Measurements from ENCODE around the gene TEX28.
"Not testable (repeated sequence)": the region's sequence is repeated elsewhere in the genome, so short reads cannot be mapped to it uniquely, and the experiment has no call there.

The TEX28 gene

DNA sequence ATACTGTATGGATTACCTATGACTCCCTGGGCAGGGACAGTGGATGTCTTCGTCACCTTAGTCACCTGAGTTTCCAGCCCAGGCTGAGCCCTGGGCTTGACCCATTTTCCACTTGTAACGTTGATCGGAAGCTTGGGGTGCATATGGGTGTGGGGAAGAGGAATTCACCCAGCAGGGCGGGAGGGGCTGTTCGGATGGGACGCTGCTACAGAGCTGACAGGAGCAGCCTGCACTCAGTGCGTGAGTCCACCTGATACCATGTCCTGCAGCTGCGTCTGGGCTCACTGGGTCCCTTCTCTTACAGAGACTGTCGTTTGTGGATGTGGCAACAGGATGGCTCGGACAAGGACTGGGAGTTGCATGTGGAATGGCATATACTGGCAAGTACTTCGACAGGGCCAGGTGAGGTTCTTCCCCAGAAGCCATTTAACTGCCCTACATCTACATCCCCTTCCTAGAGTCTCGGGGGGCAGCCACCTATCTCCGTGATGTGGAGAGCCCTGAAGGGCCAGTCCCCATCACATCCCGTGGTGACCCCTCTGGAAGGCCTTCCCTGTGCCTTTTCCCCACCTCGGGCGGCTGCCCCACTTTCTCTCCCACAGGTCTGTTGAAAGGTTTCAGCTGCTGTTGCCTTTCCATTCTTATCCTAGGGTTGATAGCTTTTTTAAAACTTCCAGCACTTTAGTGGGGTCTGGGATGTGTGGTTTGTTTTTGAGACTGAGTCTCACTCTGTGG is 14.3 kb upstream of the TEX28 start:
- DNase-seq: no peak

GRCh38 chrX:154308108-154308946 is 13.4 kb upstream of the TEX28 start:
- peak; percentile 70 for DNase-seq

- DNase-seq: no peak
These were observed 12.3 kb upstream of the TEX28 start for GRCh38 chrX:154307202-154307601.

DNA sequence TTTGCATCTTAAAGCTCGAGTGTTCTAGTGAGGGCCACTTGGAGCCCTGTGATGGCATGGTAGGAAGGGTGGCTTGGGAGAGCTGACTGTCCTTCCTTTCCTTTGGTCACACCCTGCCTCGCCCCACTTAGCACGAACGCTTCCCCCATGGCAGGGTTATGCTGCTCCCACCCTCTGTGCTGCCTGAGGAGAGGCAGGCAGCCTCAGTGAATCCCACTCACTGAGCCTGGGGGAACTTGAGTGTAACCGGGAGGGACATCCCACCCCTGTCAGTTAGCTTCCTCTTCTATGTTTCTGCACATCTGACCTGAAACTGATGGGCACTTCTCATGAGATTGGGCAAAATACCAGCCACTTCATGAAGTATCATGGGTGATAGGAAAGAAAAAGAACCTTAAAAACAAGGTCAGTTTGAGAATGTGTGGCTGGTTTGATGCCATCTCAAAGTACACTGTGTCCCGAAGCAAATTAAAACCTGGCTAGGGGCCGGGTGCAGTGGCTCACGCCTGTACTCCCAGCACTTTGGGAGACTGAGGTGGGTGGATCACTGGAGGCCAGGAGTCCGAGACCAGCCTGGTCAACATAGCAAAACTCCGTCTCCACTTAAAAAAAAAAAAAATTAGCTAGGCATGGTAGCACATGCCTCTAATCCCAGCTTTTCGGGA is 10.7 kb upstream of the TEX28 start:
- no peak for DNase-seq

DNA sequence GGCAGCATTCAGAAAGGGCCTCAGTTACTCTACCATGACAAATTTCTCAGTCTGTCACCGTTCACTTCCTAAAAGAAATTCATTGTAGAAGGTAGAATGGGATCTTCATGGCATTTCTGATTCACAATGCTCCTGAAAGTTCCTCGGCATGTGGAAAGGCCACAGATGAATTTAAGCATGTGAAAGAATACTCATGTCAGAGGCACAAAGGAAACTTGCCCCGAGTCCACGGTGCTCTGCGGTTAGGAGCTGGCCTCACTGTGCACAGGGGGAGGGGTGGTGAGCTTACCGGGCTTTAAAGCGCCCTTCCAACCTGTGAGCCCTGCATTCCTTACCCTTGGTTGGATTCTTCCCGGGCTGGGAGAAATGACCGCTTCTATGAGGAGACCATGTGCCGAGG is 9.9 kb upstream of the TEX28 start:
- DNase-seq: no peak

GRCh38 chrX:154303476-154303875 is 8.6 kb upstream of the TEX28 start:
- no peak for DNase-seq

DNA sequence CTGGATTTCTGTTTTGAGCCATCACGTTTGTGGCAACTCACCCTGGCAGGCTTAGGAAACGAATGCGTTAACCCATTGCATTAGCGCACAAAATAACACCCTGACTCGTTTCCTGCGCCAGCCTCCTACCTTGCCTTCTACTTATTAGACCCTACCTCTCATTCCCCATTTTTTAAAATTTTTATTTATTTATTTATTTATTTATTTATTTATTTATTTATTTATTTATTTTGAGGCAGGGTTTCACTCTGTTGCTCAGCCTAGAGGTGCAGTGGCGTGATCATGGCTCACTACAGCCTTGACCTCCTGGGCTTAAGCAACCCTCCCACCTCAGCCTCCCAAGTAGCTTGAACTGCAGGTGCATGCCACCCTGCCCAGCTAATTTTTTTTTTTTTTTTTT is 8.1 kb upstream of the TEX28 start:
- DNase-seq: not testable (repeated sequence)

- DNase-seq: no peak
These were observed 5.9 kb upstream of the TEX28 start for GRCh38 chrX:154300816-154301215.

- DNase-seq: no peak
These were observed 3.4 kb upstream of the TEX28 start for GRCh38 chrX:154298312-154298711.

DNA sequence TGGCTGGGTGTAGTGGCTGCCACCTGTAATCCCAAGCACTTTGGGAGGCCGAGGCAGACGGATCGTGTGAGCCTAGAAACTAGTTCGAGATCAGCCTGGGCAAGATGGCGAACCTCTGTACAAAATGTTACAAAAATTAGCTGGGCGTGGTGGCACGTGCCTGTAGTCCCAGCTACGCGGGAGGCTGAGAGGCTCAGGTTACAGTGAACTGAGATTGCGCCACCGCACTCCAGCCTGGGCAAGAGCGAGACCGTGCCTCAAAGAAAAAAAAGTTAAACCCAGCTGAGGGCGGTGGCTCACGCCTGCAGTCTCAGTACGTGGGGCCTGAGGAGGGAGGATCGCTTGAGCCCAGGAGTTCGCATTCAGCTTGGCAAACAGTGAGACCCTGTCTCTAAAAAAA is 1.8 kb upstream of the TEX28 start:
- DNase-seq: no peak

DNA sequence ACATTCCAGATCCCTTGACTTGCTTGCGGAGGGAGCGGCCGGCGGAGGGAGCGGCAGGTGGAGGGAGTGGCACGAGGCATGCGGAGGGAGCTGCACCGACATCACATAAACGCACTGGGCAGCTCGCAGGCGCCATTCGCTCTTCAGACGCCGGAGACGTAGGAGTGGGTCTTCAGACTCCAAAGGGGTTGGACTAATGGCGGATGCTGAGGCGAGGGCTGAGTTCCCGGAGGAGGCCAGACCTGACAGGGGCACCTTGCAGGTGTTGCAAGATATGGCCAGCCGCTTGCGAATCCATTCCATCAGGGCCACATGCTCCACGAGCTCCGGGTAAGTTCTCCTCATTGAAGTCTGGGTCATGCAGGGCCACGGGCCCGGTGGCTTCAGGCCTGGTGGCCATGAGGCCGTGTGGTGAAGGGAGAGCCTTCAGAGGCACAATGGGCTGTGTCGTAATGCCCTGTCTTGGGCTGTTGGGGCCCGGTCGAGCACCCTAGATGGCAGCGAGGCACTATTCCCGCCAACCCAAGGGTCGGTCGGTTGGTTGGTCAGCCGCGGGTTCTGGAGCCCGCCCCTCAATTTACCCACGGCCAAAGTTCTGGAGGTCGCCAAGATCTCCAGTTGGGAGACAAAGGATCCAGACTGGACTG is 863 bp upstream of the TEX28 start, which contains the start of gene TKTL1:
Gene TKTL1, plus strand, starts transcription at position 132 of the 647 bp plus-strand sequence. Its CDS starts 65 bp downstream, at position 197.
- DNase-seq: no peak

DNA sequence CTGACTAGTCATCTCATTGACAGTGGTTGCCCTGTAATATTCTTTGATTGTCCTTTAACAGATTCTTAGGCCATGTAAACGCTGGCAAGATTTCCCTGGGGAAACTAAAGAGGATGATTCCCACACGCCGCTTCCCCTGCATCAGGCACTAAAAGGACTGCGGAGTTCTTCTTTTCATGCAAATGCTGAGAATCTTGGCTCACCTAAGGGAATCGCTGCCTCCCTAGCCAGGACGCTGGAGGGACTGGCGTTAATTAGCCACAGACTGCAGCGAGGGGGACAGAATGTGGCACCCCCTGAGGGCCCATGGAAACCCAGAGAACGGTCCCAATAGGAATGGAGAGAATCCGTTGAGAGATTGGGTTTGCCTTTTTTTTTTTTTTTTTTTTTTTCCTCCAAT is 8.5 kb downstream of the TEX28 start:
- not testable (repeated sequence) for DNase-seq

DNA sequence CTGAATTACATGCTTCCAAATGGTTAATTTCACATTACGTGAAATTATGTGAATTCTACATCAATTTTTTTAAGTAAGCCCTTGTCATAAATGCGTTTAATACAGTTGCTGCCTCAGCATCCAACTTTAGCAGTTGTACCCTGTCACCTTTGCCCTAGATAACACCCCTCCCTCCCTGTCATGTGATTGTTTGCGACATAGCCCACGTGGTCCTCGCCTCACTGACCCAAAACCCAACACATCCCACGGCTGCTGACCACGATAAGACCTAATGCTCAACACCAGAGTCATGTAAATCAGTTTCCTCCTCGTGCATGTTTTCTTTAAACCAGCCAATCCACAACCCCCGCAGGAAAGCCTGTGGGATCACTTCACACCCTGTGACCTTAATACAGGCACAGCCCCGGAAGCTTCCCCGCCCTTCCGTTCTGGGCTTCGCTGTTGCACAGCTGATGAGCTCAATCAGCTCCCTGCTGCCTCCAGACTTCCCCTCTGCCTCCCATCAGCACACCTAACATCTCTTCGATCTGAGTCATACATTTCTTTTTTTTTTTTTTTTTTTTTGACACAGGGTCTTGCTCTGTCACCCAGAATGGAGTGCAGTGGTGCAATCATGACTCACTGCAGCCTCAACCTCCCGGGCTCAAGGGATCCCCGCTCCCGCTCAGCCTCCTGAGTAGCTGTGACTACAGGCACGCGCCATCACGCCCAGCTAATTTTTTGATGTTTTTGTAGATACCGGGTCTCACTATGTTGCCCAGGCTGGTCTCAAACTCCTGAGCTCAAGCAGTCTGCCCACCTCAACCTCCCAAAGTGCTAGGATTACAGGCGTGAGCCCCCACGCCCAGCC is 10.2 kb downstream of the TEX28 start:
- not testable (repeated sequence) for DNase-seq

- DNase-seq: not testable (repeated sequence)
These were observed 25.7 kb downstream of the TEX28 start for GRCh38 chrX:154269245-154269644.

DNA sequence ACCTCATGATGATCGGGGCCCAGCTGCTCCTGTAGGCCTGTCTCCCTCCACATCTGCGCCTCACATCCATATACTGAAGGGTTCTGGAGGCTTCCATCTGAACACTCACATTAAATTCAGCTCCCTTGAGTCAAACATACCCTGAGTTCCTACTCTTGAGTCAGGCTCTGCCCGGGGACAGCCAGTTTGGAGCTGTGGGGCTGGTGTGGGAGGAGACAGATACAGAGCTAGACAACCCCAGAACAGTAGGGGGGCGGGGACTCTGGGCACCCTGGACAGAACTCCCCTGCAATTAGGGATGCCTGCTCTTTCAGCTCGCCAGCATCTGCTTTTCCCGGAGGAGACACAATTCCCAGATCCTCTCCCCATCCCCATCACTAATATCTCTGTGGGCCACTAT is 31.9 kb downstream of the TEX28 start:
- DNase-seq: not testable (repeated sequence)

DNA sequence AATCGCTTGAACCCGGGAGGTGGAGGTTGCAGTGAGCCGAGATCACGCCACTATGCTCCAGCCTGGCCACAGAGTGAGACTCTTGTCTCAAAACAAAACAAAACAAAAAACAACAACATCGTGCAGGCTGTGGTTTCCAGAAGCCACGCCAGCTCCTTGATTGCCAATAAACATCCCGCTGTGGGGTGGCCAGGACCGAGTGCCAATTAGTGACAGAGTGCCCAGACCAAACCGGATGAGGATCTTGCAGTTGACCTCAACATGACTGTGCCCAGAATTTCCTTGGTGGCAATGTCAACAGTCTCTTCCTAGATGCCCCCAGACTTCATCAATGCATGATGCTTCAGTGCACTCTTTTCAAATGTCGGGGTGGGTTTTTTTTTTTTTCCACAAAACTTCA is 36.2 kb downstream of the TEX28 start:
- not testable (repeated sequence) for DNase-seq

GRCh38 chrX:154257282-154257681 is 37.6 kb downstream of the TEX28 start, which contains the start of gene OPN1MW3:
OPN1MW3 (plus strand) TSS chrX:154257582; CDS start chrX:154257620, 38 bp downstream.
- DNase-seq: not testable (repeated sequence)

DNA sequence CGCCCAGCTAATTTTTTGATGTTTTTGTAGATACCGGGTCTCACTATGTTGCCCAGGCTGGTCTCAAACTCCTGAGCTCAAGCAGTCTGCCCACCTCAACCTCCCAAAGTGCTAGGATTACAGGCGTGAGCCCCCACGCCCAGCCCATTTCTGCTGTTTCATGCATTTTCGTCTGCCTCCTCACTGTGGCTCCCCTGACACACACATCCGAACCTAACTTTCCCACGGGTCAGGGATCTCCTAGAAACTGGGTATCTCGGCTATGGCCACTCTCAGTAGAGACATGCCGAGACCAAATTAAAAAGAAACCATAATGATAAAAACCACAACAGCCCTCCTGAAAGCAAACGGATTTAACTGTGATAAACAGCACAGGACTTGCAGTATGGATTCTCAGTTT is 46.8 kb downstream of the TEX28 start:
- DNase-seq: not testable (repeated sequence)

GRCh38 chrX:154247377-154248045 is 47.4 kb downstream of the TEX28 start:
- DNase-seq: not testable (repeated sequence)

DNA sequence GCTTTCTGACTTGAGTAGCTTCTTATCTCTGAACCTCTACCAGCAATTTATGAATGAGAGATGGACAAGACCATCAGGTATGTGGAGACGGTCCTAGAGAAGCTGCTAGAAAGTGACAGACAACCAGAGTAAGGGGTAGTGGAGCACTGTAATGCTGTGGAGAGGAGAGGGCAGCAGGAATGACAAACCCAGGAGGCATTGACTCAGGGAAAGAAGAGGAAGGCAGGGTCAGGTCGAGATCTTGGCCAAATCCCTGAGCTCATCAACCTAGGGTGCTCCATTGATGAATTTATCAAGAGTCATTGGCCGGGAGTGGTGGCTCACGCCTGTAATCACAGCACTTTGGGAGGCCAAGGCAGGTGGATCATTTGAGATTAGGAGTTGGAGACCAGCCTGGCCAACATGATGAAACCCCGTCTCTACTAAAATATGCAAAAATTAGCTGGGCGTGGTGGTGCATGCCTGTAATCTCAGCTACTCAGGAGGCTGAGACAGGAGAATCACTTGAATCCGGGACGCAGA is 54.9 kb downstream of the TEX28 start:
- DNase-seq: not testable (repeated sequence)
